Activated gamma-delta T cell treated with anti-CD3 and anti-CD28 coated beads, Interleukin-2, amount 50 U/mL, for 16 hours (primary cell): ENCODE data around the gene MLEC.
"Not testable (repeated sequence)": the region's sequence is repeated elsewhere in the genome, so short reads cannot be mapped to it uniquely, and the experiment has no call there.

ENCODE experiments used
- DNase-seq: peaks from one replicate; pipeline ENCODE4 v3.0.0-alpha.2; 2020; ENCODE audit warnings: low read depth

Gene MLEC

DNA sequence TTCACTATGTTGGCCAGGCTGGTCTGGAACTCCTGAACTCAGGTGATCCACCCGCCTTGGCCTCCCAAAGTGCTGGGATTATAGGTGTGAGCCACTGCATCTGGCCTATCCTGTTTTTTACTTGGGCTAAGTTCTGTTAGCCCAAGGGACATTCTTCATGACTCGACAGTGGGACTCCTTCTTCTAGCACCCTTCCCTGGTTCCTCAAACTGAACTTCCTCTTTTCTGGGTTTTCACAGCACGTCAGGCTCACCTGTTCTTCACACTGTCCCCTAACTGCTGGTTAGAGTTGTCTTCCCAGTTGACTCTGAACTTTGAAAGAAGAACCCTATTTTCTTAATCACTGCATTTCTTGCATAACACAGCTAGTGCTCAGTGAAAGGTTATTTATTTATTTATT is 24.1 kb upstream of the MLEC start:
- DNase-seq: no peak

DNA sequence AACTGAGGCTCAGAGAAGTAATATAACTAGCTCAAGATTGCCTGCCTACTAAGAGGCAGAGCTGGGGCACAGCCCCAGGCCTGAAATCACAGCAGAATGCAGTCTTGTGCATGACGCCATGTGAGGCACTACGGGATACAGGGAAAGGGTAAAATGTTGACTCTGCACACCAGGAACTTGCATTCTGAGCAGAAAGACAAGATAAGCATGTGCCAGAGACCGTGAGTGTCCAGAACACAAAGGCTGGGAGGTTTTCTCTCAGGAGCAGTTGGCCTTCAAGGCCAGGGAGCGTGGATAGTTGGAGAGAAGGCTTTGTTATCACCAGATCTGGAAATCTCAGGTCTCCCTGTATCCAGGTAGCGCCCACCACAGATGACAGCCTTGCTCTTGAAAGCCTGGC is 23.2 kb upstream of the MLEC start:
- no peak for DNase-seq

- DNase-seq: no peak
Observed at GRCh38 chr12:120666571-120667390, 20.2 kb upstream of the MLEC start.

DNA sequence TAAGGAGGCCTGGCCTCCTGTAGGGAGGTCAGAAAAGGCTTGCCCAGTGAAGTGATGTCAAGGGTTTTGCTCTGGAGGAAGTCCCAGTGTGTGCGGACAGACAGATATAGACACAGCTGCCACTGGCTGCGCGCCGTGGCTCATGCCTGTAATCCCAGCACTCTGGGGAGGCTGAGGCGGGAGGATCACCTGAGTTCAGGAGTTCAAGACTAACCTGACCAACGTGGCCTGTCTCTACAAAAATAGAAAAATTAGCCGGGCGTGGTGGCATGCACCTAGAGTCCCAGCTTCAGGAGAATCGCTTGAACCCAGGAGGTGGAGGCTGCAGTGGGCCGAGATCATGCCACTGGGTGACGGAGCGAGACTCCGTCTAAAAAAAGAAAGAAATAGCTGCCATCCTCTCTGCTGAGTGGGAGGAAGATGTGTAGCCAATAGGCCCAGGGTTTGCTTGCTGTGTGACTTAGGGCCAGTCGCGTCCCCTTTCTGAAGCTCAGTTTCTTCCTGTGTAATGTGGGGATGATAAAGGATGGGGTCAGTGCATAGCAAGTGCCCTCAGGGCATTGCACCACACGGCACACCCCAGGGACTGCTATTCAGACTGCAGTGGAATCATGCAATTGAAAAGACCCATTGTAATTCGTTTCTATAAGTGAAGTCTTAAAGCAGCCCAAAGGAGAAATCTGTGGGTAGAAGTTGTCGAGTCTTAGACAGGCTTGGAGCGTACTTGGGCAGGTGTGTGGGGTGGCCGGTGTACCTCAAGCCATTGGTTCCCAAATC is 18.7 kb upstream of the MLEC start:
- DNase-seq: no peak

DNA sequence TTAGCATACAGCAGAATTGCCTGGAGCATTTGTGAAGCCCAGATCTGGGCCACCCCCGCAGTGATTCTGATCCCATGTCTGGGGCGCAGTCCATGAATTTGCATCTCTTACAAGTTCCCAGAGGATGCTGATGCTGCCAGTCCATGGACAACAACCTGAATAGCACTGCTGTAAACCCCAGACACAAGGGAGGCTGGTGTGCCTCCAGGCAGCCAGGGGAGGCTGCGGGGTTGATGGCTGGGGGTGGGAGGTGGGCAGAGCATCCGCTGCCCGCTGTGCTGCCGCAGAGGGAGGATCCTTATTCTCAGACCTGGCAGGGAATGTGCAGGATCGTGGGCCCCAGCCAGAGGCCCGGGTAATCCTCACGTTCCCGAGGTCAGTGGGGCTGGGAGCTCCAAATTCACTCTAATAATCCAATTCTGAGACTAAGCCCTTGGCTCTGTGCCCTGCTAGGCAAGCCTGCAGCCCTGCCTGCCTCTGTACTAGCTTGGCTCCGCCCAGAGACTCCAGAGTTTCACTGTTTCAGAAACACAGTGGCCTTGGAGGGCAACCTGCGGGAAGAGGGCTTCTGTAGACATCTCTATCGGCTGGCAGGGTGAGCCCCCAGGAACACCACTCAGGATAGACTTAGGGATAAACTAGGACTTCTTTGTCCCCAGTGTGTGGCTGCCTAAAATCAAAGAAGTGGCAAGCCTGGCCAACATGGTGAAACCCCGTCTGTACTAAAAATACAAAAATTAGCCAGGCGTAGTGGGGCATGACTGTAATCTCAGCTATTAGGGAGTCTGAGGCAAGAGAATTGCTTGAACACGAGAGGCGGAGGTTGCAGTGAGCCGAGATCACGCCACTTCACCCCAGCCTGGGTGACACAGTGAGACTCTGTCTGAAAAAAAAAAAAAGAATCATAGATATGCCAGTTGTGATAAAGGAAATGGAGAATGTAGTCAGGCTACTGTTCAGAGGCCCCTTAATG is 17.8 kb upstream of the MLEC start:
- DNase-seq: no peak

DNA sequence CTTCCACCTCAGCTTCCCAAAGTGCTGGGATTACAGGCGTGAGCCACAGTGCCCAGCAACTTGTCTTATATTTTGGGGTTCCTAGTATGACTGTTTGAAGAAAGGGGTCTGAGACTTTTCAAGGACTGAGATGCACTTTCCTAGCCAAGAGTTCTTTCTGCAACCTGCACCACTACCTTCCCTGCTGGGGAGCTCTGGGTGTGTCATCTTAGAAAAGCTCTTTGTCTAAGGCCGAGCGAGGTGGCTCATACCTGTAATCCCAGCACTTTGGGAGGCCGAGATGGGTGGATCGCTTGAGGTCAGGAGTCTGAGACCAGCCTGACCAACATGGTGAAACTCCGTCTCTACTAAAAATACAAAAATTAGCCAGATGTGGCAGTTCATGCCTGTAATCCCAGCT is 16.7 kb upstream of the MLEC start:
- not testable (repeated sequence) for DNase-seq

GRCh38 chr12:120670667-120671066 is 16.3 kb upstream of the MLEC start:
- no peak for DNase-seq

DNA sequence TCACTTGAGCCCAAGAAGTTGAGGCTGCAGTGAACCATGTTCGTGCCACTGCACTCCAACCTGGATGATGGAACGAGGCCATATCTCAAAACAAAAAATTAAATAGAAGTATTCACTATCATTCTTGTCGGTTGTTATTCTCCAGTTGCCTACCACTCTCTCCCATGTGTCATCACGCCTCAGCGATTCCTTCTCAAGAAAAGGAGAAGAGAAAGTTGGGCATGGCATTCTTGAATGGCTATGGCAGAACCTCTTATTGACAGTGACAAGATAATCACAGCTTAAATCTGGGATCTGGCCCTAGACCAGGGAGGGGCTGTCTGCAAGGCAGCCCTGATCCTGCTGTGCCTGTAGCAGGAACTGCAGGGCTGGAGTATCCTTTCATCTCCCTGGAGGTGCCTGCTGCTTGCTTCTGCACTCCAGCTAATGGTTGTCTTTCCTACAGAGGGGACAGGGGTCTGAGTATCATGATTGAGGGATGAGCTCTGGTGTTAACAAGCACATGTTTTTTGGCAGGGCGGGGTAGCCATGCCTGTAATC is 12.8 kb upstream of the MLEC start:
- no peak for DNase-seq

- no peak for DNase-seq
Observed at GRCh38 chr12:120677765-120678473, 9.0 kb upstream of the MLEC start.

GRCh38 chr12:120678572-120678971 is 8.4 kb upstream of the MLEC start:
- no peak for DNase-seq

GRCh38 chr12:120680165-120680738 is 6.7 kb upstream of the MLEC start:
- DNase-seq: no peak

DNA sequence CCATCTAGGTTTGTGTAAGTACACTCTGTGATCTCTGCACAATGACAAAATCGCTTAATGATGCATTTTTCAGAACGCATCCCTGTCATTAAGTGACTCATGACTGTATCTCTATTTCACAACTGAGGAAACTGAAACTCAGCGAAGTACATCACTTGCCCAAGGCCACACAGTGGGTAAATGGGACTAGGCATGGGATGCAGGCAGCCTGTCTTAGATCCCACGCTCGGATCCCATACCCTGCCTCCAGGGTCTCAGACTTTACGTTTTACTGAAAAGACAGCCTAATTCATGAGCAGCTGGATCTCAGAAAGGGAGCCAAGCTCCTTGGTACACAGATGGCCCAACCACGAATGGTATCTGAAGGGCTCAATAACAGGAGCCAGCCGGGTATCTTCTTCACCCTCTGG is 2.4 kb upstream of the MLEC start:
- DNase-seq: no peak

GRCh38 chr12:120685522-120685921 is 1.4 kb upstream of the MLEC start:
- no peak for DNase-seq

DNA sequence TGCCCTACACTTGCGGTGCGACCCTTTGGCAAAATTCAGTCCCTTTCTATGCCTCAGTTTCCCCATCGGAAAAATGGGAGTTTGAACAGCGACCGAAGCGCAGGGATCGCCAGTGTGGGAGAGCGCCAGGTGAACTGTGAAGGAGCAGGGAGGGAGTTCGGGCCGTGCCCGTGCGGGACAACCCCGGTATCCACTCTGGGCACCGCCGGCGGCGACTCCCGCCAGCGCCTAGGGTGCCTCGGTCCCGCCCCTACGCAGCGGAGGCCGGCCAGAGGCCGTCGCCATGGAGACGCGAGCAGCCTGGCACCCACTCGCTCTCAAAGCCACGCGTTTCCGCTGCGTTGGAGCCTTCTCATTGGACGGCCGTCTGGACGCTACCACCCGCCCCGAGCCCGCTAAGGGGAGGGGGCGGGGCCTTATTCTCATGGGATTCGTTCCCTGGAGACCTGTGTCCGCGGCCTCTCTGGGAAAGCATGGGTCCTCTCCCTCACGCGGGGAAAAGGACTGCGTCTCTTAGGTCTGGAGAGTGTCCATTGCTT is 729 bp upstream of the MLEC start:
- DNase-seq: peak; percentile 94

GRCh38 chr12:120687578-120688289 is 785 bp downstream of the MLEC start:
- DNase-seq: peak; percentile 9

DNA sequence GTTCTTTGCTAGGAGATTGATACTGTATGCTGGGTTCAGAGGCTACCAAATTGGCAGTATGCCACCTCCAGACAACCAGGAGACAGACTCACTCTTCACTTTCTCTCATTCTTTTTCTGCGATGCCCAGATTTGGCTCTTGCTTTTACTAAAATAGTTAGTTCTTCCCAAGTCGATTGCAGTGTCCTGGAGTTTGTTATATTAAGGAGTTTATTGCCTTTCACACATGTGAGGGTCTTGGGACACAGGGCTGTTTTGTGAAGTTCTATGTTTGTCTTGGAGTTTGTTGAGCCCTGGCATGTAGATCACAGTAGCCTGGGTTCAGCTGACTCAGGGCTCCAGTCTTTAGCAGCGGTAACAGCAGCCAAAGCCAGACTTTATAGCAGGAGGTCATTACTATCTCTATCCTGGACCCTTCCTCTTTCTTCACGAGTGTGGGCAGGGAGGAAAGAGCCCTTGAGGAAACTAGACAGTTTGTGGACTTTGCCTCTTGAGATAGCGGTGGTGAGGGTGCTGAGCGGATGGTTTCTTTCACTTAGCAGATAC is 1.6 kb downstream of the MLEC start:
- no peak for DNase-seq

DNA sequence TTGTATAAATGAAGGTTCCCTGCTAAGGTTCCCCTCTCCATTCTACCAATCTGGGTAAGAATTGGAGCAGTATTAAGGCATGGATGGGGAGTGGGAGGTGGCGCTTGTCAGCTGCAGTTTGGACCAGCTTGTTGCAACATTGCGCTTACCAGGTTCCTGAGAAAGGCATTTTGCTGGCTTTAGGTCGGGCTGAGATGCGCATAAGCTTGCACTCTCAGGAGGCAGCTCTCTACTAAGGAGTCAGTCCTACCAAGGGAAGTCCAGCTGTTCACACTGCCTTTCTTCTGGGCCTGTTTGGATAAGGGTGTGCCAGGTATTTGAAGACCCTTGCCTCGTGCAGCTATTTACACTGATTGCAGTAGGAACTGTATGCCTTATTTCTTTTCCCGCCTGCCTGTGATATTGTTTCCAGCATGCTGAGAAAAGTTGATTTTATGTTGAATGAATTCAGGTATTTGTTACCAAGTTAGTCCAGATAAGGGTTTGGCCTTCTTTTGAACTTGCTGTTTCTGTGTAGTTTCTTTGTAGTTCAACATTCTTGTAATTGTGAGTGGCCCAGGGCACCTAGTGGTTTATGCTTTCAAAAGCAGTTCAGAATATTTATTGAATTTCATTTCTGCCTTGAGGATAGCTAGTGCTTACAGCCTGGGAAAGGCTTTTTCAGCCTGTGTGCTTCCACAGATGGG is 2.6 kb downstream of the MLEC start:
- no peak for DNase-seq

DNA sequence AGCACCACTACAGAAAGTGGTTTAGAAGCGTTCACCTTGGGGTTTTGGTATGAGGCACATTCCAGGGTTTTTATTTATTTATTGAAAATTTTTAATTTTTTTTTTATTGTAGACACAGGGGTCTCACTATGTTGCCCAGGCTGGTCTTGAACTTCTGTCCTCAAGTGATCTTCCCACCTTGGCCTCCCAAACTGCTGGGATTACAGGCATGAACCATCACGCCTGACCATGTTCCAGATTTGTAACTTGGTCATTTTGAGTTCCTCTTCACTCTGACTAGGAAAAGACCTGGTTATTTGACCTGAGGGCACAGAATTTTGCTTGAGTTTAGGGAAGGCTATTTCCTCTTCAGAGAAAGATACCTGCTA is 3.1 kb downstream of the MLEC start:
- no peak for DNase-seq

GRCh38 chr12:120690978-120691377 is 4.0 kb downstream of the MLEC start:
- no peak for DNase-seq
